ENCODE measurements around the gene TOM1L2. TPM values are rescaled to one million over a fixed set of nuclear protein-coding genes. Genes with fewer than 3 reads are reported as not detected.
"Not testable (repeated sequence)": the region's sequence is repeated elsewhere in the genome, so short reads cannot be mapped to it uniquely, and the experiment has no call there.

The TOM1L2 gene
- total RNA-seq, 4 donors from 2014 or later: 55.7 to 97.1 (median 73.3) TPM

- no peaks in the 10 kb centered on the region for H3K27me3 ChIP-seq
- no peak for ATAC-seq
- H3K36me3 ChIP-seq: peaks cover 0 to 26% of the 10 kb centered on the region in 2 donors
- no peak overlapping the region for H3K4me3 ChIP-seq
- peaks cover 15 to 23% of the 10 kb centered on the region in 2 donors for H3K4me1 ChIP-seq
- in situ Hi-C loops (cut with MboI; ENCODE audit: low sequenced_read_pairs in 4 of 4): loop anchor here in 2 of 4 donors (5.0 to 10.0 kb wide), 2 partner anchors 48 to 56 kb away; no protein-coding TSS in a partner anchor
- H3K9me3 ChIP-seq: no peaks in the 10 kb centered on the region
- H3K27ac ChIP-seq: no peak overlapping the region
- intact Hi-C loops (cut with DNase I; ENCODE audit: low total_unique reads): no loop called here
- no peak for TF ChIP-seq CTCF (IDR thresholded peaks at IDR 0.05 in 4 of 5, conservative IDR thresholded peaks at IDR 0.05 in 1 of 5)
- TF ChIP-seq POLR2A (IDR thresholded peaks at IDR 0.05): no peak
- no peak for DNase-seq
Measured at GRCh38 chr17:17808706-17809432, 163.3 kb downstream of the TOM1L2 start.

GRCh38 chr17:17808200-17808599 is 164.0 kb downstream of the TOM1L2 start:
- DNase-seq; H3K27ac ChIP-seq; intact Hi-C loops (cut with DNase I; ENCODE audit: low total_unique reads); H3K9me3 ChIP-seq; ATAC-seq; H3K4me3 ChIP-seq; H3K27me3 ChIP-seq: not testable (repeated sequence)
- H3K36me3 ChIP-seq: peaks cover 0 to 22% of the 10 kb centered on the region in 2 donors
- in situ Hi-C loops (cut with MboI; ENCODE audit: low sequenced_read_pairs in 4 of 4): loop anchor here in 2 of 4 donors (5.0 to 10.0 kb wide), 2 partner anchors 49 to 57 kb away; no protein-coding TSS in a partner anchor
- peaks cover 15 to 23% of the 10 kb centered on the region in 2 donors for H3K4me1 ChIP-seq

- no peak for DNase-seq
- H3K9me3 ChIP-seq: no peaks in the 10 kb centered on the region
- intact Hi-C loops (cut with DNase I; ENCODE audit: low total_unique reads): no loop called here
- H3K27me3 ChIP-seq: no peaks in the 10 kb centered on the region
- in situ Hi-C loops (cut with MboI; ENCODE audit: low sequenced_read_pairs in 4 of 4): loop anchor here in 2 of 4 donors (5.0 to 10.0 kb wide), 2 partner anchors 50 to 57 kb away; no protein-coding TSS in a partner anchor
- no peak overlapping the region for H3K4me3 ChIP-seq
- H3K36me3 ChIP-seq: peaks cover 0 to 15% of the 10 kb centered on the region in 2 donors
- no peak overlapping the region for H3K27ac ChIP-seq
- peaks cover 15 to 23% of the 10 kb centered on the region in 2 donors for H3K4me1 ChIP-seq
- no peak for TF ChIP-seq CTCF (IDR thresholded peaks at IDR 0.05 in 4 of 5, conservative IDR thresholded peaks at IDR 0.05 in 1 of 5)
- no peak for ATAC-seq
Measured at GRCh38 chr17:17807440-17807839, 164.8 kb downstream of the TOM1L2 start.

- Histone ChIP-seq H3K27me3 (no peaks in the 10 kb centered on the region), H3K36me3 (peaks cover 0 to 12% of the 10 kb centered on the region in 2 donors), H3K9me3 (no peaks in the 10 kb centered on the region), H3K4me3 (no peak overlapping the region), H3K4me1 (peaks cover 11 to 19% of the 10 kb centered on the region in 2 donors), H3K27ac (no peak overlapping the region)
- intact Hi-C loops (cut with DNase I; ENCODE audit: low total_unique reads) (no loop called here), in situ Hi-C loops (cut with MboI; ENCODE audit: low sequenced_read_pairs in 4 of 4) (loop anchor here in 2 of 4 donors (5.0 to 10.0 kb wide), 2 partner anchors 51 to 58 kb away; no protein-coding TSS in a partner anchor)
- TF ChIP-seq POLR2A (IDR thresholded peaks at IDR 0.05) (no peak), CTCF (IDR thresholded peaks at IDR 0.05 in 4 of 5, conservative IDR thresholded peaks at IDR 0.05 in 1 of 5) (no peak)
- ATAC-seq (no peak), DNase-seq (no peak)
Measured at GRCh38 chr17:17806611-17807274, 165.5 kb downstream of the TOM1L2 start.

GRCh38 chr17:17806035-17806434 is 166.2 kb downstream of the TOM1L2 start:
- TF ChIP-seq CTCF (IDR thresholded peaks at IDR 0.05 in 4 of 5, conservative IDR thresholded peaks at IDR 0.05 in 1 of 5) (no peak), POLR2A (IDR thresholded peaks at IDR 0.05) (no peak)
- H3K9me3 ChIP-seq: no peaks in the 10 kb centered on the region
- DNase-seq (no peak), ATAC-seq (no peak)
- peaks cover 0 to 7% of the 10 kb centered on the region in 2 donors for H3K36me3 ChIP-seq
- peaks cover 9 to 14% of the 10 kb centered on the region in 2 donors for H3K4me1 ChIP-seq
- intact Hi-C loops (cut with DNase I; ENCODE audit: low total_unique reads): no loop called here
- H3K27ac ChIP-seq: peak overlapping the region in 2 of 4 donors; percentile 31 to 46
- H3K27me3 ChIP-seq: no peaks in the 10 kb centered on the region
- H3K4me3 ChIP-seq: no peak overlapping the region
- in situ Hi-C loops (cut with MboI; ENCODE audit: low sequenced_read_pairs in 4 of 4): loop anchor here in 2 of 4 donors (5.0 to 10.0 kb wide), 2 partner anchors 51 to 59 kb away; no protein-coding TSS in a partner anchor
